Endothelial cell of umbilical vein (primary cell): ENCODE measurements around the gene DAB2IP.

Experiments used
- CTCF ChIP-seq, 2 donors: IDR thresholded peaks; 1 replicate in 1 of 2; 2 replicates in 1 of 2; pipeline ENCODE4 v1.5.1; 2011; ENCODE audit warnings: low read length in 2 of 2, mild to moderate bottlenecking in 2 of 2, moderate library complexity in 2 of 2, control low read depth in 1 of 2, inconsistent platforms in 1 of 2, low read depth in 1 of 2; ENCODE audit not compliant: insufficient read depth in 1 of 2; ENCODE audit errors: extremely low read depth in 1 of 2
- EZH2 ChIP-seq: IDR thresholded peaks from 2 replicates; pipeline ENCODE4 v1.6.1; 2012; ENCODE audit warnings: borderline replicate concordance, low read depth, mild to moderate bottlenecking, moderate library complexity, low read length, inconsistent platforms; ENCODE audit not compliant: severe bottlenecking
- FOS ChIP-seq: IDR thresholded peaks from 2 replicates; pipeline ENCODE4 v1.6.1; 2011; ENCODE audit warnings: mild to moderate bottlenecking, low read length, moderate library complexity, borderline replicate concordance; ENCODE audit not compliant: insufficient read depth
- JUN ChIP-seq: IDR thresholded peaks from 2 replicates; pipeline ENCODE4 v1.6.1; 2011; ENCODE audit warnings: borderline replicate concordance, low read depth; ENCODE audit not compliant: insufficient read length, insufficient read depth
- MAX ChIP-seq: IDR thresholded peaks from 2 replicates; pipeline ENCODE4 v1.6.1; 2011; ENCODE audit not compliant: insufficient read depth, insufficient read length
- MYC ChIP-seq: IDR thresholded peaks from one replicate; pipeline ENCODE4 v1.6.1; 2011; ENCODE audit warnings: mild to moderate bottlenecking, low read depth, low read length
- POLR2A ChIP-seq: IDR thresholded peaks from 2 replicates; pipeline ENCODE4 v1.6.1; 2012; ENCODE audit warnings: low read depth, mild to moderate bottlenecking, control low read depth, low read length
- POLR2AphosphoS5 ChIP-seq: IDR thresholded peaks from 2 replicates; pipeline ENCODE4 v1.6.1; 2012; ENCODE audit warnings: low read depth, mild to moderate bottlenecking, control low read depth, low read length, moderate library complexity; ENCODE audit not compliant: insufficient read depth

GRCh38 chr9:121604654-121605053, 46.8 kb upstream of the DAB2IP start:
- no peak for TF ChIP-seq EZH2
- no peak for TF ChIP-seq CTCF (IDR thresholded peaks at IDR 0.05; ENCODE audit: extremely low read depth in 1 of 2, insufficient read depth in 1 of 2, low read depth in 1 of 2, low read length in 2 of 2)
- no peak for TF ChIP-seq POLR2A
- no peak for TF ChIP-seq MAX
- TF ChIP-seq JUN, result no peak
- TF ChIP-seq POLR2AphosphoS5, result no peak
- TF ChIP-seq FOS, result no peak
- no peak for TF ChIP-seq MYC
